NCI-H2171 (cell line): ENCODE data around the gene FAM13C.

Source experiments
- DNase-seq: peaks from one replicate; lab custom pipeline; 2025; lab: John Stamatoyannopoulos, UW

The FAM13C gene

GRCh38 chr10:59315465-59315864 lies 46.9 kb downstream of the FAM13C start:
- DNase-seq: no peak

DNA sequence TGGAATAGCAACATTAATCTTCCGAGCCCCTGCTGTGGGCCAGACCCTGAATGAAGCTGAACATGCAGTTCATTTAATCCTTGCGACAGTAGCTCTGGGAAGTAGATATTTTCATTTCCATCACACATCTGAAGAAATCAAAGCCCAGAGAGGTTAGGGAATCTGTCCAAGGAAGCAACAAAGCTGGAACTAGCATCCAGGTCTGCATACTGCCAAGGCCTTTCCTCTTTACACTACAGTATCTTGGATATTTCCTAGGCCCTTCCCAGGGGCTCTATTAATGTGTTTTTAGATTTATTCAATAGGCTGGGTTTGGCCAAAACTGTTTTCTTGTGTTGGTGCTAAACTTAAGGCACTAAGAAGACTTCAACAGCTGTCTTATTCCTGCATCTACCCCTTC lies 48.1 kb downstream of the FAM13C start:
- DNase-seq: no peak

GRCh38 chr10:59312247-59312646 lies 50.1 kb downstream of the FAM13C start:
- DNase-seq: no peak

- no peak for DNase-seq
Measured at GRCh38 chr10:59311025-59311424, 51.3 kb downstream of the FAM13C start.

DNA sequence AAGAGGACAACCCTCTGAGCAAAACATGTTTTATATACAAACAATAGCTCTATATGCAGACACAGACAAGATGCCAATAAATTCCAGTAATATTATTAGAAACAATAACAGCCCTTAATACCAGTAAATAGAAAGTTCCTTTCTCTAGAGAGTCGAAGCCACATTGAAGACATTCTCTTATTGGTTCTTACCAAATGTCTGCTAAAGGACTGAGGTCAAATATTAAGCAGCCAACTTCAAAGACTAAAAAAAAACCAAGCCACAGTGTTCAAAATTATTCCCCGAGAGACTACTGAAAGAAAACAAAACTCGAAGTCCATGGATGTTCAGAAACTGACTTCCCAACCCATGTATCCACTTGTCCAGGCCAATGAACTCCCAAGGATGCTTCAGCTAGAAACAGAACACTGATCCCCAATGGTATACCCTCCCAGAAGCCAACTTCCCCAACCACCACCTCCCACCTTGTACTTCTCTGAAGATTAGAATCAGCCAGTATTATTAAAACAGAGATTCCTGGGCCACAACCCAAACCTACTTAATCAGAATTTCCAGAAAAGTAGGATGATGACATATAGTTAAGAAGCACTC lies 51.9 kb downstream of the FAM13C start:
- DNase-seq: no peak

- no peak for DNase-seq
Measured at GRCh38 chr10:59304521-59305097, 57.7 kb downstream of the FAM13C start.

- DNase-seq: no peak
Measured at GRCh38 chr10:59303018-59303417, 59.3 kb downstream of the FAM13C start.

DNA sequence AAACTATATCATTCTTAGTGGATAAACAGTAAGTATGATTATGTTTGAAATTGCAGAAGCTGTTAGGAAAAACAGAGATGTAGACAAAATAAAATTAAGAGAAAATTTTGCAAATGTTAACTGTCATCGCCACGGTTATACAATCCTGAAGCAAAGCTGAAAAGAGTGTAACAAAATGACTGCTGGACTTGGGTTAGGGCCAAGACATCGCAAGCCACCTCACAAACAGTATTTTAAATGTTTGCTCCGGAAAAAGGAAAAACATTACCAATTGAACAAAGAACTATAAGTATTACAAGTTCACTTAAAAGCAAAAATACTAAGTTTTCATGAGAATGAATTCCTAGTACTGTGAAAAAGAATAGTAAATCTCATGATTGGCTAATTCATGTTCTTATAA lies 60.0 kb downstream of the FAM13C start:
- no peak for DNase-seq

GRCh38 chr10:59301067-59301754 lies 61.1 kb downstream of the FAM13C start:
- no peak for DNase-seq

- DNase-seq: no peak
Measured at GRCh38 chr10:59300386-59300785, 62.0 kb downstream of the FAM13C start.

DNA sequence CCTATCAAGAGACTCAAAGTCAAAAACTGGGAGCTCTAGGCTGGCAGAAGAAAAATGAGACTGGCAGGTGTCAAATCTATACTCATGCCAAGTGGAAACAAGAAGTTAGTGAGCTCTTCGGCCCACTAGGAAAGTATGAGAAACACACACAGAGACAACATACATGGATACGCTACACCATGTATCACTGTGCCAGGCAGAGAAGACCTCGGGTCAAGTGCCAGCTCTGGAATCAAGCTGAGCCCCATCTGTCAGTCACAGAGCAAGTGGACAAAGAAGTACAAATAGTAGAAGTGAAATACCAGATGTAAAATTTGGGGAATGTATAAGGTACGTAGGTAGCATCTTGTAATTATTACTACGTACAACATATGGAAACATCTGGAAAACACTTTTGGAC lies 62.4 kb downstream of the FAM13C start:
- no peak for DNase-seq

DNA sequence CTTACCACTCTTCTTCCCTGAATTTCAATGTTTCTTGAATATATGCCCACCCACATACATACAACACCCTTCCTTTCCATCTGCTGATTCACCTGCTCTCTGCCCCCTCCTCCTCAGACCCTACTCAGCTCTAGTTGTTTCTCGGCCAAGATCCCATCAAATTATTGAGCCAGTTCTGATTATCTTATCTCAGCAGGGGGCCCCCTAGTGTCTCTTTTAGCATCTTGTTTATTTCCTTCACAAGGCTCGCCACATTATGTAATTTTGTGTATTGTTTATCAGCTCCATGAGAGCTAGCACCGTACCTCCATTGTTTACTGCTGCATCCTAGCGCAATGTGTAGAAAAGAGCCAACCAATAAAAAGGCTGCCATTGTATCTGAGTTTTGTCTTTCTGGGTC lies 71.9 kb downstream of the FAM13C start:
- no peak for DNase-seq

GRCh38 chr10:59289853-59290252 lies 72.5 kb downstream of the FAM13C start:
- no peak for DNase-seq

DNA sequence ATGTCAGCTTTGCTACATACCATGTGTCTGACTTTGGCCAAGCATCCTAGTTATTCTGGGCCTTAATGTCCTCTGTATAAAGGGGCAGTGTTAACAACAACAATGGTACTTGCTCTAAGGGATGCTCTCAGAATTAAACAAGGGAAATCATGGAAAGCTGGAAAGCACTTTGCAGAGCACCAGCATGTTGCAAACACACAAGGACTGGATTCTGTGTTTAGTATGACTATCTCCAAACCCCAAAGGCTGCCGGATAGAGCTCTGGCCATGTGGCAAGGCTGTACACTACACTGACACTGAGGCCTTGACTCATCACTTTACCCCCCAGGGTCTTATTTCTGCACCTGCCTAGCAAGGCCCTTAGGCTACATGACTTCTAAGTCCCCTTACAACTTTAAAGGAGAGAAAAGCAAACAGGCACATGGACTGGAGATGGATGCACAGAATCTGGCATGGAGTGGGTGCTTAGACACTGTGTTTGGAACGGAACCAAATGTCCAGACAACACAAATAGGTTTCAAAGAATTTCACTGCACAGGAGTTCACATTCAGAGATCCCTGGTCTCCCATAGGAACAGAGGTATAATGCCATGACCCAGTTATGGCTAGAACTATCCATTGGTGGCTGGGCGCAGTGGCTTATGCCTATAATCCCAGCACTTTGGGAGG lies 74.6 kb downstream of the FAM13C start:
- no peak for DNase-seq

DNA sequence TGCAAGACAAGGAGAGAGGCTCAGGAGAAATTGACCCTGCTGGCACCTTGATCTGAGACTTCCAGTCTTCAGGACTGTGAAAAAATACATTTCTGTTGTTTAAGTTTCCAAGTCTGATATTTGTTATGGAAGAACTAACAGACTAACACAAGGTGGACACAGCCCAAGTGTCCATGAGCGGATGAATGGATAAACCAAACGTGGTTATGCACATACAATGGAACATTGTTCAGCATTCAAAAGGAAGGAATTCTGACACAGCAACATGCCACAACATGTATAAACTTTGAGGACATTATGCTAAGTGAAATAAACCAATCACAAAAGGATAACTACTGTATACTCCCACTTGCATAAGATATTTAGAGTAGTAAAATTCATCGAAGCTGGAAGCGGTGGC lies 76.5 kb downstream of the FAM13C start:
- no peak for DNase-seq

DNA sequence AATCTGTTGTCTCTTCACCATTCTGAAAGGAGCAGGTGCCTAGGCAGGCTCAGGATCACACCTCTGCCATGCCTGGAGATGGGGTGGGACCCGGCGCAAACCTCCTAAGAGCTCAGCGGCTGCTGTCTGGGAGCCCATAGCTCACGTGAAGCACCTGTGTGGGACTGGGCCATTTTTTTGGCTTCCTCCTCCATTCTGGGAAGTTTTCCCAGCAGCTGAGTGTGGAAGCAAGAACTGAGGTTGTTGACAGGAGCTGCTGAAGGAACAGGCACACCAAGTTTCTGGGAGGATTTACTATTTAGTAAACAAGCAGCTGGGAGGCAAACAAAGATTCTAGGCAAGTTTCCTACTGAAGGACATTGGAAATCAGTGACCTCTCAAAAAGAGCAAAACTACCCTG lies 77.3 kb downstream of the FAM13C start:
- no peak for DNase-seq

- no peak for DNase-seq
Measured at GRCh38 chr10:59284118-59284975, 78.0 kb downstream of the FAM13C start.

GRCh38 chr10:59283456-59284091 lies 78.8 kb downstream of the FAM13C start:
- DNase-seq: no peak

DNA sequence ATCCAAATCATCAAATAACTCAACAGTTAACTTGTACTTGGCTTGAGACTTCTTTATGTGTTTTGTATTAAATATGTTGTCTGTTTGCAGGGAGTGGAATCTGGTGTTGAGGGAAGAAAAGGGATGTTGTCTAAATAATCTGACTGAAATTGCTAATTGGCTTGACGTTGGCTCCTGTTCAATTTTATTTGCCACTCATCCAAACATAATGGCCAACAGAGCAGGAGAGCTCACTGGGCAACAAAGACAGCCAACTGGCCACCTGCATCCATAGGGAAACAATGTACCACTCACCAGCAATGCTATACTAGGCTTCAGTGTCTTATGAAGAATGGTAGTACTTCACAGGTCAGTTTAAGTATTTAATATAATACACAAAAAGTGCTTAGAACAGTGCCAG lies 80.5 kb downstream of the FAM13C start:
- DNase-seq: no peak

DNA sequence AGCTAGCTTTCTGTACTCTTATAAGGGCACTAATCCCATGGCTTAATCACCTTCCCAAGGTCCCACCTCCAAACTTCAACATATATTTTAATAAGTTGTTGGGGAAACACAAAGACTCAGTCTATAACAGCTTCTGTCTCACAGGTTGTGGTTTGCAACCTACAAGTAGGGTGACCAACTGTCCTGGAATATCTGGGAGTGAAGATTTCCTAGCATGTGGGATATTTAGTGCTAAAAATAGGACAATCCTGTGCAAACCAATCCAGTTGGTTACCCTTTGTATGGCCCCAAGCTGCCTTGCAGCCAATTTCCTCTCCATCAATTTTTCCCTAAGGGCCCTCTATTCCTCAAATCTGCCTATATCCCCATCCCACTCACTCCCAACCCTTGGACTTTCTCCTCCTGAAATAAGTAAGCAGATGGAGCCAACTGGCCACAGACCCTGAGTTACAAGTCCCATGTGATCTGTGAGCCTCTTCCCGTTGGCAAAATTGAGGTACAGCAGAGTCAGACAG lies 82.3 kb downstream of the FAM13C start:
- DNase-seq: no peak

DNA sequence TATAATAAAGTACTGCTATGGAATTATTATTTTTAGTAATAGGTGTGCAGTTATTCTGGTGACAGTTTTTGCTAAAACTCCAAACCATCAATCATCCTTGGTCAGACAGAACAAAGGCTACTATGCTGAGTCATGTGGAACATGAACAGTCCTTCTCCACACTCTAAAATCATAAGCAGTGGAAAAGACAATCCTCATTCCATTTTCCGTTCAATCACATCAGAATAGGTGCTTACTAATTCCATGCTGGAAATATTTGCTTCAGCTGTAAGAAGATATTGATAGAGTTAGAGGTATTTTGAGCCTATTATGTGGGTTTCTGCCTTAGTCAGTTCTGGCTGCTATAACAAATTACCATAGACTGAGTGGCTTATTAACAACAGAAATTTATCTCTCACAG lies 82.9 kb downstream of the FAM13C start:
- no peak for DNase-seq

DNA sequence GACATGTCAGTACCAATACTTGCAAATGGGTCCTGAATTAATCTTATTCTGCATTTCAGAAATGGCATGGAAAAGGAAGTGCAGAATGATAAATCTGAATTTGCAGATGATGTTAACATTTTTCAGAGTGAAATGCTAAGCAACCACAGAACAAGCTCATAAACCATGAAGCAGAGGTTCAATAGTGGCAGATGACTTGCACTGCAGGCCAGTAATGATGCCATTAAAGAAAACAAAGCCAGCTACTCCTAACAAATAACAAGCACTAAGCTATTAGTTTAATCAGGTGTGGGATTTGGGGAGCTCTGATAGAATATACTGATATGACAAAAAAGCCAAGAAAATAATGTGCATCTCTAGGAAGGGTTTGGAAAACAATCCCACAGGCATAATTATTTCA lies 85.4 kb downstream of the FAM13C start:
- DNase-seq: no peak
